SW 1271 (cell line): ENCODE measurements around the gene SPCS2.
"Not testable (repeated sequence)": the region's sequence is repeated elsewhere in the genome, so short reads cannot be mapped to it uniquely, and the experiment has no call there.

Experiments used
- DNase-seq, 2 experiments: peaks; one replicate each; lab custom pipeline; 2025; lab: John Stamatoyannopoulos, UW

SPCS2 gene

DNA sequence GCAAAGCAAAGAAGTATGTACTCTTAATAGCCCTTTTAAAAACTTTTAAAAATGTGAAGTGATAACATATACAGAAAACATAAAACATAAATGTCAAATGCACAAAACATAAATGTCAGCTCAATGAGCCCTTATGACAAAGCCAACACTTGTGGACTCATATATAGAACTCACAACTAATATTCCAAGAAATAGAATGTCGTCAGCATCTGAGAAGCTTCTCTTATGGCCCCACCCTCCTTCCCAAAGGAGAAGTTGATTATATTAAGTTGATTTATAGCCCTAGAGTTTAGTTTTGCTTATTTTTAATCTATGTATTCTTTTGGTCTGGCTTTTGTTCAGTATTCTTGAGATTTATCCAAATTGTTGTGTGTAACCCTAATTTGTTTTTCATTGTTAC, 53.5 kb downstream of the SPCS2 start:
- DNase-seq, result no peak

DNA sequence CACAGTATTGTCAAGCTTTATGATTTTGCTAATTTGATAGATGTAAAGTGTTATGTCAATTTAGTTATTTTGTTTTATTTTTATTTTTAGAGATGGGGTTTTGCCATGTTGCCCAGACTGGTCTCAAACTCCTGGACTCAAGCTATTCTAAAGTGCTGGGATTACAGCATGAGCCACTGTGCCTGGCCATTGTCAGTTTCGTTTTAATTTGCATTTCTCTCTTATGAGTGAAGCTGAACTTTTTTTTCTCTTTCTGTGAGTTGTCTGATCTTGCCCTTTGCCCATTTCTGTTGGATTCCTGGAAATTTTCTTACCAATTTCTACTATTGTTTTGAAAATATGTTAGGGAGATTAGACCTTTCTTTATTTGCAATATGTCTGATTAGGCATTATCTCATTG, 55.1 kb downstream of the SPCS2 start:
- DNase-seq, result no peak

DNA sequence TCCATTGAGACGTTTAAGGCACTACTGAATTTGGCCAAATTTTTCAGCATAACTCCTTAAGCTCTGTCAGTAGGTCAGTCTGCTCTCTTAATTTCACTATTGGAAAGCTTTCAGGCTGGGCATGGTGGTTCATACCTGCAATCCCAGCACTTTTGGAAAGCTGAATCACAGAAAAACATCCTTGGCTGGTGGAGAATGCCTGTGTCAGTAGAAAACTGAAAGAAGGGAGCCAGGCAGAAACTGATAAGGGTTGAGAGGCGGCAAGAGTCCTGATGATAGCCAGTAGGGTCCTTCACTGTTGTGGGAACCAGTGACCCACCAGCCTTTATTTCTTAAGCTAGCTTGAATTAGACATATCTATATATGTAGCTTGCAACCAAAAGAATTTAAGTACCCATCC, 62.3 kb downstream of the SPCS2 start:
- no peak for DNase-seq

DNA sequence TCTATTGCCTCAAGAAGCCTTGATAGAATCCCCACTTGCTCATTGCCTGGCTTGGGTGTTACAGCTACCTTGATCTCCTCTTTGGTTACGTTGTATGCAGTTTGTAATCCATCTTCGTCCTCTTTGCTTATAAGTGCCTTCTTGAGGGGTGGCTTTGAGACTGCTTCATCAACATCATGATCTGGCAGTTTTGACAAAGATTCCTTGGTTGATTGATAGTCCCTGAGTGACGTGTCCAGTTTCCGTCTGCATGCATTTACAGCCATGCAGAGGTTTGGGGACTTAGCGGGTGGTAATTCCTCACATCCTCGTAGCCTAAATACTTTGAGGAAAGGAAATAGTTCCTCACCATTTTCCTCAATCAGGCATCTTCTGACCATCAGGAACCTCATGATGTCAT, 62.8 kb downstream of the SPCS2 start:
- no peak for DNase-seq

DNA sequence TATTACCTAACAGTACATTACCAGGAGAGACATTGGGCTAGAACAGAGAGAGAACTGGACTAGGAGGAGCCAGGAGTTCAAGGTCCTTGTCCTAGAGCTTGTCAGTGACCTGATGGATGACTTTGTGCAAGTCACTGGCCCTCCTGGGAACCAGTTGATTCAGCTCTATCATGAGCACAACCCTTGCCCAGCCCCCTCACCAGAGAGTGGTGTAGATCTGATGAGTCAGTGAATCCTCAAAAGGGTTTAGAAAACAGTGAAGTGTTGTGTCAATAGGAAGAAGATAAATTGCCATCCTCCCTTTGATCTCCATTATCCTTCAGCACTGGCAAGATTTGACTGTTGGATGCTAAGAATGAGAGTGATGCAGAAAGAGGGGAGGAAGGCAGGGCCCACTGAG, 64.0 kb downstream of the SPCS2 start:
- DNase-seq, result no peak

DNA sequence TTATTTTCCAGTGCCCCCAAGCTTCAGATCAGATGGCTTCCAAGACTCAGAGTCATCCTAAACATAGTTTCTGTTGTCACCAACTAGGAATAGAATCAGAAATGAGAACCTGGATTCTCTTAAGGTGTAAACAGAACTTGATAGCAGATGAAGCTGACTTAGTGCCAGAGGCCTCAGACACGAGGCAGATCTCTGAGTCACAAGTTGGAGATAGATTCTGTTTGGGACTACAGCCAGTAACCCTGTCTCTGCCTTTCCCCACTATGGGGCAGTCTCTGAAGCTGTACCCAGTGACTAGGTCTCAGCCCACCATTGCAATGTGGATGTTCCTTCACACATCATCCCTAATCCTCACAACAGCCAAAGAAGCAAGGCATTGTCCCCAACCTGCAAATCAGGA, 65.1 kb downstream of the SPCS2 start:
- DNase-seq, result no peak

DNA sequence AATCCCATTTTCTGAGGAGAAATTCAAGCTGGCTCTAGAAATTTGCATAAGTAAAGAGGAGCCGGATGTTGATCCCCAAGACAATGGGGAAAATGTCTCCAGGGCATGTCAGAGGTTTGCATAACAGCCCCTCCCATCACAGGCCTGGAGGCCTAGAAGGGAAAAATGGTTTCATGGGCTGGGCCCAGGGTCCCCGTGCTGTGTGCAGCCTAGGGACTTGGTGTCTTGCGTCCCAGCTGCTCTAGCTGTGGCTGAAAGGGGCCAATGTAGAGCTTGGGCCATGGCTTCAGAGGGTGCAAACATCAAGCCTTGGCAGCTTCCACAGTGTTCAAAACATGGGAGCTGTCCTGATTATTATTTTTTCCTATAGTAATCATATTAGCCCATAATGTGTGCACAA, 70.1 kb downstream of the SPCS2 start:
- not testable (repeated sequence) for DNase-seq

DNA sequence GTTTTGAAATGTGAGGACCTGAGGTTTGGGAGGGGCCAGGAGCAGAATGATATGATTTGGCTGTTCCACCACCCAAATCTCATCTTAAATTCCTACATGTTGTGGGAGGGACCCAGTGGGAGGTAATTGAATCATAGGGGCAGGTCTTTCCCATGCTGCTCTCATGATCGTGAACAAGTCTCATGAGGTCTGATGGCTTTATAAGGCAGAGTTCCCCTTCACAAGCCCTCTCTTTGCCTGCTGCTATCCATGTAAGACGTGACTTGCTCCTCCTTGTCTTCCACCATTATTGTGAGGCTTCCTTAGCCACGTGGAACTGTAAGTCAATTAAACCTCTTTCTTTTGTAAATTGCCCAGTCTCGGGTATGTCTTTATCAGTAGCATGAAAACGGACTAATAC, 71.3 kb downstream of the SPCS2 start:
- DNase-seq, result not testable (repeated sequence)

DNA sequence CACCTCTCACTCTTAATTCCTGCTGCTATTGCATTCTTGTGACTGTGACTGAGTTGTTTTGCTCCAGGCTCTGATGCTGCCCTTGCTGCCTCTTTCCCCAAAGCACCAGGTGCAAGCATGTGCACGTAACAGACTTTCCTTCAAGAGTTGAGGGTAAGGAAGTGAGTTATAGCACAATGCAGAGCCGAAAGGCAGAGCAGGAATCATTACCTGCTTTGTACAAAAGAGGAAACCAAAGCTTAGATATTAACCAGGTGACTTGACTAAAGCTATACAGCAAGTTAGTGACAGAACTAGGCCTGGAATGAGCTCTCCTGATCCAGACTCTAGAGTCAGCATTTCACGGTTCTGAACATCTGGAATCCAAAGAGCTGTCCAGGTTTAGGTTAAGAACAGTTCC, 73.2 kb downstream of the SPCS2 start:
- no peak for DNase-seq

DNA sequence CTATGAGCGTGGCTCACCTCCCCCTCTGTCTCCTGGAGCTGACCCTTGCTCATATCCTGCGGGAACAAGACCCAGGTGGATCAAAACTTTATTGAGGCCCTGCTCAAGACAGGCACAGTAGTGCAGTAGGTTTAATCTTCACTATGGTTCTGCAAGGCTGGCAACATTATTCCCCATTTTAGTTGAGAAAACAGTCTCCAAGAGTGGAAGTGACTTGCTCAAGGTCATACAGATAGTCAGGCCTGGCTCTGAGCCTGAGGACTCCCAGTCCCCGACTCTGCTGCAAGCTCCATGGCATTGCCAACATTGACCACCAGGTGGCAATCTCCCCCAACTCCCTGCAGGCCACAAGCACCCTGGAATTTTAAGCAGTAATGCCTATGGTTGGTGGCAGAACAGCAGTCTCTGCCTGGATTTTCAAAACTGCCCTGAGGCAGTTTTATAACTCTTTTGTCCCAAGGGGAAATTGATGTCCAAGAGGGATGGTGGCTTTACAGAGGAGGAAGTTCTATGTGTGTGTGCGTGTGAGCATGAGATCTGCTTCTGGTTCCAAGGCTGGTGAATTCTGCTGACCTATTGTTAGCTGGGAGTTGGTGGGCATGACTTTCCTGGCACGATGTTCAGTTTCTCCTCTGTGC, 73.8 kb downstream of the SPCS2 start:
- DNase-seq, result peak; percentile 50 to 72

DNA sequence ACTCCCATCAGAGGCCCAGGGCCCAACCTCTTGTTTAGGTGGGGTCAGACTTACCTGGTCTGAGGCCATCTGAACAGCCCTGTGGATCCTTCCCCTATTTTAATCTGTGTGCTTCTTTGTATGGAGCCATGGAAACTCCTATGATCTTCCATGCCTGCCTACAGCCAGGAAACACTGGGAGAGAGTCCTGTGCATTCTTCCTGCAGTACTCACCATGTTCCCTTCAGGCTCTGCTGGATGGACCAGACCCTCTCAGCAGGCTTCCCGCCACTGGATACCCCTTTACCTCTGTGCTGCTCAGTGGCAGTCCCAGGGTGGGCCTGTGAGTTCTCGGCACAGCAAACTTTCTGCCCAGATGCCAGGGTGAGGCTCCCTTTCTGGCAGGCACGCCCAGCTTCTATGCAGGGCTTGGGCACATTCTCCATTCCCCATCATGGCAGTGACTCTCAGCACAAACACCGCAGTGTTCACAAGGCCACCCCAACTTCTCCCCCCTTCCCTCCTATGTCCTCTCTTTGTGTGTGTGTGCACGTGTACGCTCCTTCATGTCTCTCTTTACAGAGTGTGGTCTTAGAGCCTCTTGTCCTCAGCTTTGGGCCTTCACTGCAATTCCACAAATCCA, 74.5 kb downstream of the SPCS2 start:
- no peak for DNase-seq

DNA sequence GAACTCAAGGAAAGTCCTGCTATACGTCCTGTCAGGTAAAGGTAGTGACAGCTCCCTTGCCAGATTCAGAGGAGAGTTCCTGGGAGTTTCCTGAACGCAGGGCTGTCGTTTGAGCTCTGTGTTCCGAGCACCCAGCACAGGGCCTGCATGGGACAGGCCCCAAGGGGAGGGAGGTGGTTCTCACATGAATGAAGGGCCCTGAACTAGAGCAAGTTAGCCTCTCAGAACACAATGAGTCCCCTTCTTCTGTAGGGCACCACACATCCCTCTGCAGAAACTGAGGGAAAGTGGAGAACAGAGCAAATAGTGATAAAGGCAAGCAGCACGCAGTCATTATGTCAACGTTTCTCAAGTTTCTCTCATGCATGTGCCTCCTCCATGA, 75.0 kb downstream of the SPCS2 start:
- DNase-seq, result no peak

DNA sequence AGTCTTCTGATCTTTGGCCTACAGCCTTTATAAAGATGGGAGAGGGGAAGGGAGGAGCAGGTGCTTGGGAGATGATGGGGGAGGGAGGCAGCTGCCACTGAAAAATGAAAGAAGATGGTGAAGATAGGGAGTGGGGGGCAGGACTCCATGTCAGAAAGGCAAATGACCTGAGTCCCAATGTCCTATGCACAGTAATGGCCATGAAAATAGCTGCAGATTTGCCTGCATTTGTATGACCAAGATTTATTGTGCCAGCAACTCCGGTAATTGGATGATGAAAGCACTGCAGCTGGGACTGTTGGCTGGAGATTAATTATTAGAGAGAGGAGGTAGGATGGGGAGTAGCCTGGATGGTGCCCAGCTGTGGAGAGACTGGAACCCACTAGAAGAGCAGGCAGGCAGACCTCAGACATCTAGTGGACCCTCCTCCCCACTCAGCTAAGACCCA, 75.7 kb downstream of the SPCS2 start:
- DNase-seq, result no peak

DNA sequence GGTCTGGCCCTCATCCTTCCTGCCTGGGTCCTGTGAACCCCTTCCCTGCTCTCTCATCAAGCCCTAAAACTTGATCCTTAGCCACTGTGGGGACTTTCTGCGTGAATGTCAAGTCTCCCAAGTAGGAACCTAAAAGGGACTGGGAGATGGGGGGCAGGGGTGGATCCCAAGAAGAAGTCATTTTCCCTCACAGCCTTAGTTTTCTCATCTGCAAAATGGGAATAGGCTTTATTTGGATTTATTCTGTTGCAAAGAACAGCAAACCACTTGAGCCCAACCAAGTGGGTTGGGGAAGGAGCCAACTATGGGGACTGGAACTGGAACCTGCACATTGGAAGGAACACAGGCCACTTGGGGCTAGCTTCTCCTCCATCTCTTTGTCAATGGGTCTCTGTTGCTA, 76.5 kb downstream of the SPCS2 start:
- DNase-seq, result no peak

DNA sequence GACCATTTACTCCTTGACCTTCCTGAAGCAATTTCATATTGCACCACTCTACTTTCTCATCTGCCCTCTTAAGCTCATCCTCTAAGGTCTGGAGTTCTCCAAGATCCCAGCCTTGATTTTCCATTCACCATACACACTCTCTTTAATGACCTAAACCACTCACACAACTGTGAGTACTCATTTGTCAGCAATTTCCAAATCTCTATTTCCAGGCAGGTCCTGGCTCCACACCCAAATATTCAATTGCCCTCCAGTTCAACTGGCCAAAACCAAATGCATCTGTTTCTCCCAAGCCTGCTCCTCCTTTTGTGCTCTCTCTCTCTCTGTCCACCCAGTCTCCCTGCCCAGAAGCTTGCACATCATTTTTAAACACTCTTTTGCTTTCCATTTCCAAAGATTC, 79.3 kb downstream of the SPCS2 start:
- DNase-seq, result no peak
